MM.1S (cell line): ENCODE measurements around the gene HOXB7.

ENCODE experiments used
- DNase-seq: peaks from one replicate; pipeline ENCODE4 v3.0.0-alpha.2; 2015
- H2AFZ ChIP-seq: fragments of 300-600 bp; sonication (generic); 2 replicates; pipeline ENCODE4 v1.6.0; 2016; ENCODE audit warnings: antibody characterized with exemption, low read length
- H3F3A ChIP-seq: fragments of 300-600 bp; sonication (generic); 2 replicates; pipeline ENCODE4 v1.6.1; 2016; ENCODE audit warnings: mild to moderate bottlenecking, antibody characterized with exemption, low read length, moderate library complexity, mixed read lengths; ENCODE audit not compliant: insufficient read depth
- H3K27ac ChIP-seq: fragments of 300-600 bp; sonication (generic); 2 replicates; pipeline ENCODE4 v1.5.1; 2016; ENCODE audit warnings: mild to moderate bottlenecking, low read length
- H3K27me3 ChIP-seq: fragments of 300-600 bp; sonication (generic); replicated peaks from 2 replicates; pipeline ENCODE4 v1.6.0; 2016; ENCODE audit warnings: low read length; ENCODE audit not compliant: insufficient read depth
- H3K36me3 ChIP-seq: fragments of 300-600 bp; sonication (generic); replicated peaks from 2 replicates; pipeline ENCODE4 v1.6.1; 2016; ENCODE audit warnings: mild to moderate bottlenecking, low read length, mixed read lengths; ENCODE audit not compliant: insufficient read depth
- H3K4me1 ChIP-seq: fragments of 300-600 bp; sonication (generic); 2 replicates; pipeline ENCODE4 v1.6.1; 2016; ENCODE audit warnings: low read length, mixed read lengths
- H3K4me2 ChIP-seq: fragments of 300-600 bp; sonication (generic); 2 replicates; pipeline ENCODE4 v1.6.0; 2016; ENCODE audit warnings: low read depth, low read length
- H3K4me3 ChIP-seq: fragments of 300-600 bp; sonication (generic); 2 replicates; pipeline ENCODE4 v1.5.1; 2016; ENCODE audit warnings: low read length, mixed read lengths
- H3K79me2 ChIP-seq: fragments of 300-600 bp; sonication (generic); 2 replicates; pipeline ENCODE4 v1.6.1; 2016; ENCODE audit warnings: mixed run types, low read length, mixed read lengths
- H3K9ac ChIP-seq: fragments of 300-600 bp; sonication (generic); 2 replicates; pipeline ENCODE4 v1.6.1; 2016; ENCODE audit warnings: low read length, mixed read lengths
- H3K9me2 ChIP-seq: fragments of 300-600 bp; sonication (generic); replicated peaks from 2 replicates; pipeline ENCODE4 v1.6.1; 2016; ENCODE audit warnings: mild to moderate bottlenecking, low read length, mixed read lengths; ENCODE audit not compliant: insufficient read depth
- H3K9me3 ChIP-seq: fragments of 300-600 bp; sonication (generic); replicated peaks from 2 replicates; pipeline ENCODE4 v1.6.1; 2016; ENCODE audit warnings: mild to moderate bottlenecking, low read length, mixed read lengths; ENCODE audit not compliant: insufficient read depth
- H4K20me1 ChIP-seq: fragments of 300-600 bp; sonication (generic); 2 replicates; pipeline ENCODE4 v1.6.1; 2016; ENCODE audit warnings: mild to moderate bottlenecking, low read length, moderate library complexity, mixed read lengths; ENCODE audit not compliant: insufficient read depth
- CTCF ChIP-seq: fragments of 300-600 bp; sonication (generic); IDR thresholded peaks from 2 replicates; pipeline ENCODE4 v1.5.1; 2016; ENCODE audit warnings: antibody characterized with exemption, low read length, mixed read lengths
- EZH2 ChIP-seq: fragments of 300-600 bp; sonication (generic); optimal IDR thresholded peaks from 2 replicates; pipeline ENCODE3; 2017; ENCODE audit warnings: low read depth, mild to moderate bottlenecking, antibody characterized with exemption, low read length, mixed read lengths
- EZH2phosphoT487 ChIP-seq: fragments of 300-600 bp; sonication (generic); IDR thresholded peaks from 2 replicates; pipeline ENCODE4 v1.6.1; 2018; ENCODE audit warnings: antibody characterized with exemption, low read length

The HOXB7 gene

GRCh38 chr17:48571024-48571818 lies 39.6 kb downstream of the HOXB7 start:
- no peak overlapping the region for H3K9ac ChIP-seq
- H3K4me2 ChIP-seq, result no peak overlapping the region
- 0 out of 2 replicates have a peak, but pooled peaks cover 3% of the 10 kb centered on the region for H3K79me2 ChIP-seq

GRCh38 chr17:48570325-48571023 lies 40.3 kb downstream of the HOXB7 start:
- Histone ChIP-seq H3K4me3 (no peak overlapping the region), H4K20me1 (no peaks in the 10 kb centered on the region), H3K4me2 (no peak overlapping the region), H3F3A (no peaks in the 10 kb centered on the region), H2AFZ (no peak overlapping the region), H3K36me3 (no peaks in the 10 kb centered on the region), H3K9me3 (no peaks in the 10 kb centered on the region), H3K9ac (no peak overlapping the region), H3K4me1 (no peaks in the 10 kb centered on the region), H3K79me2 (0 out of 2 replicates have a peak, but pooled peaks cover 3% of the 10 kb centered on the region), H3K9me2 (no peaks in the 10 kb centered on the region), H3K27ac (no peak overlapping the region), H3K27me3 (no peaks in the 10 kb centered on the region)
- DNase-seq, result no peak
- TF ChIP-seq CTCF, result no peak
- TF ChIP-seq EZH2, result no peak
- no peak for TF ChIP-seq EZH2phosphoT487

More at GRCh38 chr17:48571024-48571818, 39.6 kb downstream of the HOXB7 start:
- Histone ChIP-seq H2AFZ (no peak overlapping the region), H3K9me2 (no peaks in the 10 kb centered on the region), H3K27ac (no peak overlapping the region), H3K9me3 (no peaks in the 10 kb centered on the region), H3K27me3 (no peaks in the 10 kb centered on the region), H3K36me3 (no peaks in the 10 kb centered on the region), H3K4me1 (peaks cover 6% of the 10 kb centered on the region), H4K20me1 (no peaks in the 10 kb centered on the region), H3K4me3 (no peak overlapping the region), H3F3A (no peaks in the 10 kb centered on the region)
- no peak for DNase-seq
- TF ChIP-seq EZH2phosphoT487, result no peak
- no peak for TF ChIP-seq CTCF
- no peak for TF ChIP-seq EZH2

GRCh38 chr17:48569674-48570324 lies 41.0 kb downstream of the HOXB7 start:
- Histone ChIP-seq H3K4me3 (no peak overlapping the region), H3F3A (no peaks in the 10 kb centered on the region), H4K20me1 (no peaks in the 10 kb centered on the region), H3K27me3 (no peaks in the 10 kb centered on the region), H3K9me3 (no peaks in the 10 kb centered on the region), H3K9ac (no peak overlapping the region), H3K4me1 (no peaks in the 10 kb centered on the region), H3K36me3 (no peaks in the 10 kb centered on the region), H3K27ac (no peak overlapping the region), H3K4me2 (no peak overlapping the region), H3K9me2 (no peaks in the 10 kb centered on the region), H3K79me2 (0 out of 2 replicates have a peak, but pooled peaks cover 3% of the 10 kb centered on the region), H2AFZ (no peak overlapping the region)
- DNase-seq, result no peak
- TF ChIP-seq EZH2phosphoT487 (no peak), CTCF (no peak)
